NT2/D1 (cell line): ENCODE measurements around the gene TEX22.

ENCODE experiments used
- DNase-seq: peaks from one replicate; pipeline ENCODE4 v3.0.0-alpha.2; 2011; ENCODE audit warnings: low read depth, low spot score
- H3K27me3 ChIP-seq: 2 replicates; pipeline ENCODE4 v1.6.0; 2011; ENCODE audit warnings: mild to moderate bottlenecking; ENCODE audit not compliant: insufficient read length, insufficient read depth
- H3K36me3 ChIP-seq: 2 replicates; pipeline ENCODE4 v1.6.1; 2011; ENCODE audit warnings: mild to moderate bottlenecking, low read length, mixed read lengths; ENCODE audit not compliant: insufficient read depth, insufficient read length
- H3K4me1 ChIP-seq: 2 replicates; pipeline ENCODE4 v1.5.1; 2011; ENCODE audit not compliant: insufficient read depth, insufficient read length
- H3K4me3 ChIP-seq: 2 replicates; pipeline ENCODE4 v1.5.1; 2011; ENCODE audit warnings: low read depth; ENCODE audit not compliant: insufficient read length
- H3K9ac ChIP-seq: 2 replicates; pipeline ENCODE4 v1.6.0; 2011; ENCODE audit warnings: low read depth; ENCODE audit not compliant: insufficient read length
- H3K9me3 ChIP-seq: 2 replicates; pipeline ENCODE4 v1.5.1; 2011; ENCODE audit warnings: mild to moderate bottlenecking, low read length; ENCODE audit not compliant: insufficient read depth
- SUZ12 ChIP-seq: IDR thresholded peaks from 2 replicates; pipeline ENCODE4 v1.6.1; 2011; ENCODE audit not compliant: insufficient read length, insufficient read depth; ENCODE audit errors: extremely low read depth
- YY1 ChIP-seq: IDR thresholded peaks from 2 replicates; pipeline ENCODE4 v1.6.1; 2011; ENCODE audit not compliant: insufficient read length, insufficient read depth
- ZNF274 ChIP-seq: IDR thresholded peaks from 2 replicates; pipeline ENCODE4 v1.6.1; 2011; ENCODE audit warnings: mild to moderate bottlenecking, low read depth, low read length

The TEX22 gene

DNA sequence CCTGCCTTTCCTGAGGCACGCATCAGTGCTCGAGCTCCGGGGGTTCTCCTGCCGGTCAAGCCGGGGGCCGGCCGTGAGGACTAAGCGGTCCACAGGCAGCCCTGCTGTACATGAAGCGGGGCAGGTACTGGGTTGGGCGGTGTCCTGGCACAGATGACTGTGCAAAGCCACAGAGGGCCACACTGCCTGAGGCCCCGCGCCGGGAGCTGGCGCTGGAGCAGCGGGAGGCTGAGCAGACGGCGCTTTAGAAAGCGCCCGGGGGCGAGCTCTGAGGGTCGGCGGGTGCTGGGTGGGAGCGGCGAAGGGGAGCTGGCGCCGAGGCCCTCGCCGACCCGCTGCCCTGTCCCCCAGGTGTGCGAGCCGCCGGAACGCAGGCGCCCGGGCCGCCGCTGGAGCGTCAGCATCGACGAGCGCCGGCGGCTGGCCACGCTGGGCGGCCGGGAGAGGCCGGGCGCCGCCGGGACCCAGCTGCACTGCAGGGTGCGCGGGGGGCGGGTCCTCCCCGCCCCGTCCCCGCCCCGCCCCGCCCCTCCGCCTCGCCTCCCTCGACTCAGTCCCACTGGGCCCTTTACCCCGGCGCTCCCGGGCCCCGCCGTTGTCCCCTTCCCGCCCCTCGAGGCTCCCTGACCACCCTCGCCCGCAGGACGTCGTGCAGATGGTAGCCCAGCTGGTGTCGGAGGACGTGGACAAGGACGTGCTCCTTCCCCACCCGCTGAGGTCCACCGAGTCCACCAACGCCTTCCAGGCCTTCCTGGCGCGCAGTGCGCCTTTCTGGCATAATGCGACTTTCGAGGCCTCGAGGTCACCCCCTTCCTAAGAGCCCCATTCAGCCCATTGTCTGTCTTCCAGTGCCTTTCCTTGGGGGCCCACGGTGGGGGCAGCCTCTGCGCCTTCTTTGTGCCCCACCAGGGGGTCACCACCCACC lies 12.9 kb downstream of the TEX22 start:
- Histone ChIP-seq H3K4me1 (peaks cover 12% of the 10 kb centered on the region), H3K9ac (peak overlapping the region; percentile 42), H3K4me3 (peak overlapping the region; percentile 4), H3K27me3 (peaks cover 13% of the 10 kb centered on the region), H3K9me3 (no peaks in the 10 kb centered on the region), H3K36me3 (no peaks in the 10 kb centered on the region)
- DNase-seq: no peak
- no peak for TF ChIP-seq ZNF274
- no peak for TF ChIP-seq YY1
- no peak for TF ChIP-seq SUZ12

DNA sequence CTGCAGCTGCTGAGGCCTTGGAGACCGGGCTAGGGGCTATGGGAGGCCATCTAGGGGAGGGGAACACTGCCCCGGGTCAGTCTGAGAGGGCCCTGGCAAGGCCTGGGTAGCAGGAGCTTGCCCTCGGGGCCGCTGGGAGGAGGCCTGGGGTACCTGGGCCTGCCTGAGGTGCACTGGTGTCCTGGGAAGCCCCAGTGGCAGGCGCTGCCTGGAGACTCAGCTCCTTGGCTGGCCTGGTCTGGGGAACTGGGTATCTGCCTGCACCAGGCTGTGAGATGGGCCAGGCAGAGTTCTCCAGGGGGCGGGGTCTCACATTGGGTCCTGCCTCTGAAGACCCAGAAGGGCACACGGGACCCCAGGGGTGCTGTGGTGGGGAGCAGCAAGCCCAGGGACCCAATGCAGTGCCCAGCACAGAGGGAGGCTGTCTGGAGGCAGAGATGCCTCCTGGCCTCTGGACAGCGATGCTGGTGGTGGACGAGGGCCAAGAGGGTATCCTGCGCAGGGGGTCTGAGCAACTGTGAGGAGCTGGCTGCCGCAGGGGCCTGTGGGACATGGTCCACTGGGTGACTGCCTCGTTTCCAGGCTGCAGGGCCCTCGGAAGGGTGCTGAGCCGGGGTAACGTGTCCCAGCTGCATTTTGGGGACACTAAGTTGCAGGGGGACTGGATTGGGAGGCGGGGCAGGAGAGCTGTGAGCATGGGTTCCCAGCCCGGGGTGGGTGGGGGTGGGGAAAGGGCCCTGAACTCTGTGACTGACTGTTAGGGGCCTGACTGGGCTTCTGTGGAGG lies 13.8 kb downstream of the TEX22 start:
- no peak overlapping the region for H3K9ac ChIP-seq
- DNase-seq: no peak
- no peak for TF ChIP-seq SUZ12
- TF ChIP-seq ZNF274: no peak
- TF ChIP-seq YY1: no peak
- no peaks in the 10 kb centered on the region for H3K9me3 ChIP-seq
- peaks cover 13% of the 10 kb centered on the region for H3K27me3 ChIP-seq
- peaks cover 12% of the 10 kb centered on the region for H3K4me1 ChIP-seq
- no peak overlapping the region for H3K4me3 ChIP-seq
- no peaks in the 10 kb centered on the region for H3K36me3 ChIP-seq

DNA sequence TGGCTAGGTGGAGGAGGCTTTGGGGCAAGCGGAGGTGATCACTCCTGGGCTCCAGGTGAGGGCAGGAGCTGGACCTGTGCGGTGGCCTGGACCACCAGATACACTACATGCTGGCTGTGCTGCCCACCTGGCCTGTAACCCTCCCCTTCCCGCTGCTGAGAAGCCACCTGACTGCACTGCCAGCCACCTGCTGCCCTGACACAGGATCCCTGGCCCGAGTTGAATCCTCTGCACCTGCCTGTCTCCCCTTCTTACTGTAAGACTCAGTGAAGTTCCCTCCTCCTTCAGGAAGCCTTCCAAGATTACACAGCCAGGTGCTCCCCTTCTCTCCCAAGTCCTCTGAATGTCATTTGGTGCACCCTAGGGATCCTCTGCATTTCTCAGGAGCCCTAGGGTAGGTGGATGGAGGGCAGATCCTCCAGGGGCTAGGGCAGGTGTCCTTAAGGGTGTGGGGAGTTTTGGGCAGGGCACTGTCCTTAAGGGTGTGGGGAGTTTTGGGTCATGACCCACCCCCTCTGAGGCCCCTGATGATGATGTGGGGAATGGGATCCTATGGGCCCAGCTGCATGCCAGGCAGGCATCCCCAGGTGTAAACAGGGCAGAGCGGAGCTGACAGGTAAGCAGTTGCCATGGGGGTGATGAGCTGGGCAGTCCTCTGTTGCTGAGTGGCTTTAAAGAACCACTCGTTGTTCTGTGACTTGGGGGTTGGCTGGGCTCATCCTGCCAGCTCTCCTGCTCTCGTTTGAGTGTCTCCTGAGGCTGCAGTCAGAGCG lies 14.6 kb downstream of the TEX22 start:
- no peak for DNase-seq
- no peak for TF ChIP-seq ZNF274
- no peak for TF ChIP-seq YY1
- TF ChIP-seq SUZ12: no peak
- no peaks in the 10 kb centered on the region for H3K9me3 ChIP-seq
- no peak overlapping the region for H3K4me3 ChIP-seq
- H3K9ac ChIP-seq: no peak overlapping the region
- H3K27me3 ChIP-seq: peaks cover 13% of the 10 kb centered on the region
- H3K4me1 ChIP-seq: peaks cover 12% of the 10 kb centered on the region
- peaks cover 3% of the 10 kb centered on the region for H3K36me3 ChIP-seq

DNA sequence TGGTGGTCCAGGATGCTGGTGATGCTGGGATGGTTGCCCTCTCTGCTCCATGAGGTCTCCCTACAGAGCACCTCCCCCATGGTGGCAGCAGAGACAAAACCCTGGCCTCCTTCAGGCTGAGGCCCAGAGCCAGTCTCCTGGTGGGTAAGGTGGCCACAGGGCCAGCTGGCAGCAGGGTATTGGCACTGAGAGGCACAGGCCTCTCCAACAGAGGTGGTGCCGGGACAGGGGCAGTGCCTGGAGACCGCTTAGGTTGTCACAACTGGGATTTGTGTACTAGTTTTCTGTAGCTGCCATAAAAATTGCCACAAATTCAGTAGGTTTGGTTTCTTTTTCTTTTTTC lies 15.2 kb downstream of the TEX22 start:
- Histone ChIP-seq H3K4me3 (no peak overlapping the region), H3K27me3 (peaks cover 13% of the 10 kb centered on the region), H3K4me1 (peaks cover 17% of the 10 kb centered on the region), H3K36me3 (peaks cover 3% of the 10 kb centered on the region), H3K9ac (no peak overlapping the region), H3K9me3 (no peaks in the 10 kb centered on the region)
- DNase-seq: no peak
- TF ChIP-seq SUZ12 (no peak), ZNF274 (no peak), YY1 (no peak)

DNA sequence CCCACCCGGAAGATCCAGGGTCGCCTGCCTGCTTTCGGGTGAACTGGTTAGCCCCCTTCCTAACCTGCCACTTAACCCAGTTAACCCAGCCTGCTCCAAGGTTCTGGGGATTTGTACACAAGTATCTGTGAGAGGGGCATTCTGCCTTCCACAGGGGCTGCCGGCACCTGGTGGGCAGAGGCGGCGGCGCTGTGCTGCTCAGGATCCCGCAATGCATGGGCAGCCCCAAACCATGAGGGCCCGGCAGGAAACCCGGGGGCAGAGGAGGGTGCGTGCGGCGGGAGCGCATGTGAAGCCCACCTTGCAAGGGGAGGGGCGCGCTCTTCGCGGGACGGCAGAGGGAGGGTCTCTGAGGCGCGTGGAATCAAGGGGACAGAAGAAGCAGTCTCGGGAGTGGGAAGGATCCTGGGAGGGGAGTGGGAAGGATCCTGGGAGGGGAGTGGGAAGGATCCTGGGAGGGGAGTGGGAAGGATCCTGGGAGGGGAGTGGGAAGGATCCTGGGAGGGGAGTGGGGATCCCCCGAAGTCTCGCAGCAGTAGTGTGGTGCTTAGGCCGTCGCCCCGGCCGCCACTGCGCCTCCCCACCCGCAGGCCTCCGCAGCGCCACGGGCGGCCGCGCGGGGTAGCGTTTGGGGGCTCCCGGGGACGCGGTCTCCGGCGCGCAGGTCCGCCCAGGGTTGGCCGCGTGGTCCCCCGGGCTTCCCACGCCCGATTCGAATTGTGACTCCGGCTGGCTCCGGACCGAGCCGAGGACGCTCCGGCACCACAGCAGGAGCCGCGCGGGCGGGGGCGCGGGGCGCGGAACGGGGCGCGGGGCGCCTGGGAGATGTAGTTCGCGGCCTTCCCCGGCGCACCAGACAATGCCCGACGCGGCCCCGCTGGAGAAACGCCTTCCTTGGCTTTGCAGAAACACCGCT lies 16.4 kb downstream of the TEX22 start:
- Histone ChIP-seq H3K27me3 (peaks cover 13% of the 10 kb centered on the region), H3K9ac (peak overlapping the region; percentile 77), H3K36me3 (peaks cover 3% of the 10 kb centered on the region), H3K4me1 (peaks cover 19% of the 10 kb centered on the region), H3K9me3 (no peaks in the 10 kb centered on the region), H3K4me3 (peak overlapping the region; percentile 40)
- TF ChIP-seq ZNF274: no peak
- DNase-seq: peak; percentile 27
